Posterior vena cava (tissue), 2 donors: ENCODE data around the gene ABR. TPM values are rescaled to one million over a fixed set of nuclear protein-coding genes. Genes with fewer than 3 reads are reported as not detected.

Experiments used
- DNase-seq: peaks from one replicate; pipeline ENCODE4 v3.0.0-alpha.2; 2020; ENCODE audit warnings: low spot score
- intact Hi-C, 2 donors: fragments of 100-400 bp; cut with DNase I; formaldehyde crosslinking; loops; one replicate each; pipeline versions ENCODE4 v1.14.1 to v1.14.2; 2022 to 2023
- total RNA-seq, 2 donors: library from RNA; stranded (reverse); fragmentation: NEBNext Ultra II Directional; extraction: Animal tissue kit (Norgen Biotek cat#: 25700); gene quantifications; one replicate each; pipeline ENCODE4 v1.2.1, GENCODE V29; 2021
- donor health status: DM: yes; HTN: yes; CAD: no.
- donor health status: DM: yes; HTN: yes; CAD: no.

Gene ABR
- total RNA-seq, 2 donors from 2014 or later, result 99.1 to 146 TPM

- no peak for DNase-seq
- intact Hi-C loops, result loop anchor here in 1 of 2 donors (5.0 kb wide), 1 partner anchor 45 kb away; no protein-coding TSS in a partner anchor
Observed at GRCh38 chr17:1047177-1047878, 132.5 kb downstream of the ABR start.

GRCh38 chr17:1045456-1045855 lies 134.3 kb downstream of the ABR start:
- intact Hi-C loops, result loop anchor here in 1 of 2 donors (5.0 kb wide), 1 partner anchor 43 kb away; no protein-coding TSS in a partner anchor
- DNase-seq, result no peak

GRCh38 chr17:1044387-1045009 lies 135.3 kb downstream of the ABR start:
- intact Hi-C loops, result loop anchor here in 1 of 2 donors (5.0 kb wide), 1 partner anchor 42 kb away; no protein-coding TSS in a partner anchor
- DNase-seq, result peak; percentile 60

GRCh38 chr17:1043601-1044251 lies 136.1 kb downstream of the ABR start:
- intact Hi-C loops, result no loop called here
- no peak for DNase-seq

GRCh38 chr17:1042486-1042885 lies 137.3 kb downstream of the ABR start:
- DNase-seq, result no peak
- intact Hi-C loops, result no loop called here

- intact Hi-C loops, result no loop called here
- DNase-seq, result no peak
Observed at GRCh38 chr17:1041746-1042145, 138.0 kb downstream of the ABR start.

GRCh38 chr17:1040216-1040600 lies 139.6 kb downstream of the ABR start:
- intact Hi-C loops, result no loop called here
- DNase-seq, result no peak

GRCh38 chr17:1039511-1040215 lies 140.1 kb downstream of the ABR start:
- intact Hi-C loops, result no loop called here
- DNase-seq, result peak; percentile 95

GRCh38 chr17:1039123-1039507 lies 140.7 kb downstream of the ABR start:
- intact Hi-C loops, result no loop called here

GRCh38 chr17:1038459-1039122 lies 141.2 kb downstream of the ABR start:
- intact Hi-C loops, result no loop called here
- no peak for DNase-seq

More at GRCh38 chr17:1039123-1039507, 140.7 kb downstream of the ABR start:
- no peak for DNase-seq

GRCh38 chr17:1037238-1037879 lies 142.4 kb downstream of the ABR start:
- intact Hi-C loops, result no loop called here
- DNase-seq, result no peak

- intact Hi-C loops, result no loop called here
Observed at GRCh38 chr17:1036845-1037237, 142.9 kb downstream of the ABR start.

GRCh38 chr17:1036171-1036844 lies 143.5 kb downstream of the ABR start:
- intact Hi-C loops, result no loop called here
- no peak for DNase-seq

More at GRCh38 chr17:1036845-1037237, 142.9 kb downstream of the ABR start:
- no peak for DNase-seq

GRCh38 chr17:1035546-1036170 lies 144.1 kb downstream of the ABR start:
- intact Hi-C loops, result no loop called here
- DNase-seq, result no peak

- intact Hi-C loops, result no loop called here
- no peak for DNase-seq
Observed at GRCh38 chr17:1034652-1035210, 145.1 kb downstream of the ABR start.

- intact Hi-C loops, result no loop called here
Observed at GRCh38 chr17:1033503-1033902, 146.3 kb downstream of the ABR start.

GRCh38 chr17:1032391-1032790 lies 147.4 kb downstream of the ABR start:
- intact Hi-C loops, result no loop called here
- no peak for DNase-seq

More at GRCh38 chr17:1033503-1033902, 146.3 kb downstream of the ABR start:
- no peak for DNase-seq
